ENCODE results near the gene WDR18.

- no peak for TF ChIP-seq CTCF (IDR thresholded peaks at IDR 0.05)
- no peak for TF ChIP-seq POLR2A (IDR thresholded peaks at IDR 0.05)
These were observed 1.9 kb downstream of the WDR18 start for GRCh38 chr19:986083-986482.

Data from uterus (tissue), 2 donors.